Measurements from ENCODE around the gene HEPHL1.
A peak's percentile ranks its signal among the peaks of the same experiment; 100 is the strongest.
"Not testable (repeated sequence)": the region's sequence is repeated elsewhere in the genome, so short reads cannot be mapped to it uniquely, and the experiment has no call there.

Gene HEPHL1

DNA sequence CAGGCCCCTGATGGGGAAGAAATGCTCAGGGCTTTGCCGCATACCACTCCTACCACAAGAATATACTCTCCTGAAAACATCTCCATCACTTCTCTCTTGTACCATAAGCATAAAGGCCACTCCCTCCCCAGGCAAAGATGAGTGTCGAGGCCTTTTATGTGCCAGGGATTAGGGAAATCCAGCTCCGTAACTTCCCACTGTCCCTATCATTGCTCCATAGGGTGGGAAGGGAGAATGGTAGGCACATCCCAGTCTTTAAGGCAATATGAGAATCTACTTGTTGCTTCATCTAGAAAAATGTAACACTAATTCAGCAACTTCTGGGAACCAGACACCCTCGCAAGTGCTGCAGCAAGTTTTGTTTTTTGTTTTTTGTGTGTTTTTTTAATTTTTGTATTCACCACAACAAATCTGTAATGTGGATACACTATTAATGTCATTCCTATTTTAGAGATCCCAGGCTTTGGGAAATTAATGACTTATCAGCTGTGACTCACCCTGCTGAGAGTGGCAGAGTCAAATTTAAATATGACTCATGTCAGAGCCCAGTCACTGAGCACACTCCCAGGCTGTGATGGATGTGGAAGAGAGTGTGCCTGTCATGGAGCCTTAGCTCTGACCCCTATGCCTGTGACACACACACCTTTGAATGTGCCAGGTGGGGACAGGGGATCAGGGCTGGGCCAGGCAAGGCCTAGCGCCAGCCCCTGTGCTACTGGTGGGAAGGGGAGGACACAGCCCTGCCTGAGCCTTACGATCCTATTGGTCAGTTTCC lies 130.9 kb downstream of the HEPHL1 start:
- DNase-seq: peak in 1 of 2 experiments; percentile 14

DNA sequence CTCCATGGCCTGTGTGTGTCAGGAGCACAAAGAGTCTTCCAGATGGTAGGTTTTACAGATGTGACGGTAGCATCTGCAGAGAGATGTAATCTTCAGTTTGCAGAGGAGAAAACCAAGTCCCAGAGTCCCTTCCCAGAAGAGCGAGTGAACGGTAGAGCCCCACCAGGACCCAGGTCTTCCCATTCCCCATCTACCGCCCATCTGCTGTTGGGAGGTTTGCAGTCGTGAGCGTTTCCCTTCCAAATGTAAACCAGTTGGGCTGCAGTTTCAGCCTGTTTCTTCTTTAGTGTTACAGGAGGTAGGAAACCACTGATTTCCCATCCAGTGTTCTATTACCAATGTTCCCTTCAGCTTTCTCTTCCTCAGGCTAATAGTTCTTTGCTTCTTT lies 131.5 kb downstream of the HEPHL1 start:
- no peak for DNase-seq

DNA sequence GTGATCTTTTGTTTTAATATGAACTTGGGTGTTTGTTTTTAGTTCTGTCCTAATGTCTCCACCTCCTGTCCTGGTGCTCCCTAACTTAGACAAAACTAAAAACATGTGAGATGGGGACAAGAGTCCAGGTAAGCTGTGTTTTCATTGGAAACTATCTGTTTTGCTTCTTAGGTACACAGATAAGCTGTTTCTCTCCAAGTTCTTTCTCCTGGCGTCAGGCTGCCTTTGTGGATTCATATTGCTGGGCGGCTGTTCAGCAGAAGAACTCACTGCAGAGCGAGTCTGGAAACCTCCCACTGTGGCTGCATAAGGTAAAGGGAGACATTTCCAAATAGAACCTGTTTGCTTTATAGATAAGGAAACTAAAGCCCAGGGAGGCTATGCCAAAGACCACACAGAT lies 132.2 kb downstream of the HEPHL1 start:
- DNase-seq: no peak

DNA sequence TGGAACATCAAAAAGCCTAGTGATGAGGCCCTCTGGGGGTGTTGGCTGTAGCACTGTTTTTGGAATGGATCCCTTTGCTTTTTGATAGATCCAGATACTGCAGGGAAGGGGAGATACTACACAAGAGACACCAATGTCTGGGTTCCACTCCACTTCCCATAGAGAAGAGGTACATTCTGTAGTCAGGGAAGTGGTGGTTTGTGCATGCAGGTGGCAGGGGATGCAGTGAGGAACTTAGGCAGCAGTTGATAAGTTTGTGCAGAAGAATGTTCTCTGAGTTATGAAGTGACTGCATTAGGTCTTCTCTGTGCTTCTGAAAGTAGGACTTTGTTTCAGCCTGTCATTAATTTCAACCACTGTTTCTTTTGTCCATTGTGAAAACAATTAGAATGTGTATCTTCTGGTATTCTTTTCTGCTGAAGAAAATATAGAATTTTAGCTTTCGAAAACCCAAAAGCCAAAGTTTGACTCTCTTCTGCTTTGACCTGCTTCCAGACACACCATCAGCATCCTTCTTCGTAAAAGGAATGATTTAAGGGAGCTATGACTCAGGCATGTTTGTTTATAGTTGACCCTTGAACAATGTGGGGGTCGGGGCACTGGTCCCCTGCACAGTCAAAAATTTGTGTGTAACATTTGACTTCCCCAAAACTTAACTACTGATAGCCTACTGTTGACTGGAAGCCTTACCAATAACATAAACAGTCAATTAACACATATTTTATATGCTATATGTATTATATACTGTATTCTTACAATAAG lies 133.1 kb downstream of the HEPHL1 start:
- DNase-seq: no peak

DNA sequence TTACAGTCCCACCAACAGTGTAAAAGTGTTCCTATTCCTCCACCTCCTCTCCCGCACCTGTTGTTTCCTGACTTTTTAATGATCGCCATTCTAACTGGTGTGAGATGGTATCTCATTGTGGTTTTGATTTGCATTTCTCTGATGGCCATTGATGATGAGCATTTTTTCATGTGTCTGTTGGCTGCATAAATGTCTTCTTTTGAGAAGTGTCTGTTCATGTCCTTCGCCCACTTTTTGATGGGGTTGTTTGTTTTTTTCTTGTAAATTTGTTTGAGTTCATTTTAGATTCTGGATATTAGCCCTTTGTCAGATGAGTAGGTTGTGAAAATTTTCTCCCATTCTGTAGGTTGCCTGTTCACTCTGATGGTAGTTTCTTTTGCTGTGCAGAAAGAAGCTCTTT lies 136.2 kb downstream of the HEPHL1 start:
- DNase-seq: not testable (repeated sequence)

Data from activated CD4-positive, alpha-beta T cell treated with anti-CD3 and anti-CD28 coated beads, Interleukin-2, amount 50 U/mL, for 4 hours (primary cell).